ENCODE measurements around the gene GP5. TPM values are rescaled to one million over a fixed set of nuclear protein-coding genes. Genes with fewer than 3 reads are reported as not detected.

Gene GP5
- total RNA-seq, 2 donors from 2014 or later, result 0.14 TPM; not detected in 1

GRCh38 chr3:194380326-194380725 is 18.7 kb downstream of the GP5 start:
- Histone ChIP-seq H3K36me3 (no peaks in the 10 kb centered on the region), H3K4me1 (ENCODE audit: control insufficient read depth in 1 of 2, low read depth in 2 of 2) (no peaks in the 10 kb centered on the region), H3K9me3 (no peaks in the 10 kb centered on the region), H3K4me3 (no peak overlapping the region), H3K27me3 (replicated peaks; ENCODE audit: insufficient read depth) (no peaks in the 10 kb centered on the region), H3K27ac (no peak overlapping the region)
- DNase-seq (ENCODE audit: low spot score) (no peak), ATAC-seq (ENCODE audit: insufficient number of reproducible peaks, low FRiP score, low read depth) (no peak)
- TF ChIP-seq CTCF (IDR thresholded peaks at IDR 0.05), result no peak

- no peak for TF ChIP-seq CTCF (IDR thresholded peaks at IDR 0.05)
- H3K4me1 ChIP-seq (ENCODE audit: control insufficient read depth in 1 of 2, low read depth in 2 of 2), result no peaks in the 10 kb centered on the region
- H3K27me3 ChIP-seq (replicated peaks; ENCODE audit: insufficient read depth), result no peaks in the 10 kb centered on the region
Observed at GRCh38 chr3:194379651-194380050, 19.4 kb downstream of the GP5 start.

GRCh38 chr3:194379231-194379630 is 19.8 kb downstream of the GP5 start:
- Histone ChIP-seq H3K9me3 (no peaks in the 10 kb centered on the region), H3K27ac (no peak overlapping the region), H3K27me3 (replicated peaks; ENCODE audit: insufficient read depth) (no peaks in the 10 kb centered on the region), H3K4me3 (no peak overlapping the region), H3K4me1 (ENCODE audit: control insufficient read depth in 1 of 2, low read depth in 2 of 2) (no peaks in the 10 kb centered on the region), H3K36me3 (no peaks in the 10 kb centered on the region)
- ATAC-seq (ENCODE audit: insufficient number of reproducible peaks, low FRiP score, low read depth) (no peak), DNase-seq (ENCODE audit: low spot score) (no peak)
- no peak for TF ChIP-seq CTCF (IDR thresholded peaks at IDR 0.05)

More at GRCh38 chr3:194379651-194380050, 19.4 kb downstream of the GP5 start:
- no peaks in the 10 kb centered on the region for H3K9me3 ChIP-seq
- H3K27ac ChIP-seq, result no peak overlapping the region
- H3K36me3 ChIP-seq, result no peaks in the 10 kb centered on the region
- DNase-seq (ENCODE audit: low spot score), result no peak
- H3K4me3 ChIP-seq, result no peak overlapping the region
- no peak for ATAC-seq (ENCODE audit: insufficient number of reproducible peaks, low FRiP score, low read depth)

- Histone ChIP-seq H3K27me3 (replicated peaks; ENCODE audit: insufficient read depth) (no peaks in the 10 kb centered on the region), H3K4me1 (ENCODE audit: control insufficient read depth in 1 of 2, low read depth in 2 of 2) (no peaks in the 10 kb centered on the region), H3K9me3 (no peaks in the 10 kb centered on the region), H3K4me3 (no peak overlapping the region), H3K27ac (no peak overlapping the region), H3K36me3 (no peaks in the 10 kb centered on the region)
- no peak for TF ChIP-seq CTCF (IDR thresholded peaks at IDR 0.05)
- ATAC-seq (ENCODE audit: insufficient number of reproducible peaks, low FRiP score, low read depth), result no peak
- no peak for DNase-seq (ENCODE audit: low spot score)
Observed at GRCh38 chr3:194377708-194378107, 21.4 kb downstream of the GP5 start.

GRCh38 chr3:194376241-194376560 is 22.9 kb downstream of the GP5 start:
- DNase-seq (ENCODE audit: low spot score) (no peak), ATAC-seq (ENCODE audit: insufficient number of reproducible peaks, low FRiP score, low read depth) (no peak)
- Histone ChIP-seq H3K27ac (no peak overlapping the region), H3K36me3 (no peaks in the 10 kb centered on the region), H3K9me3 (no peaks in the 10 kb centered on the region), H3K27me3 (replicated peaks; ENCODE audit: insufficient read depth) (no peaks in the 10 kb centered on the region), H3K4me3 (no peak overlapping the region), H3K4me1 (ENCODE audit: control insufficient read depth in 1 of 2, low read depth in 2 of 2) (no peaks in the 10 kb centered on the region)
- TF ChIP-seq CTCF (IDR thresholded peaks at IDR 0.05), result no peak

All from thoracic aorta (tissue), 2 donors.